Measurements from ENCODE around the gene GRIK3.

GRIK3 gene

GRCh38 chr1:37010011-37010410 lies 24.3 kb downstream of the GRIK3 start:
- DNase-seq, result no peak

GRCh38 chr1:37009521-37009920 lies 24.8 kb downstream of the GRIK3 start:
- no peak for DNase-seq

GRCh38 chr1:37006132-37006868 lies 28.0 kb downstream of the GRIK3 start:
- DNase-seq, result no peak

- DNase-seq, result no peak
Observed at GRCh38 chr1:37002898-37003297, 31.4 kb downstream of the GRIK3 start.

DNA sequence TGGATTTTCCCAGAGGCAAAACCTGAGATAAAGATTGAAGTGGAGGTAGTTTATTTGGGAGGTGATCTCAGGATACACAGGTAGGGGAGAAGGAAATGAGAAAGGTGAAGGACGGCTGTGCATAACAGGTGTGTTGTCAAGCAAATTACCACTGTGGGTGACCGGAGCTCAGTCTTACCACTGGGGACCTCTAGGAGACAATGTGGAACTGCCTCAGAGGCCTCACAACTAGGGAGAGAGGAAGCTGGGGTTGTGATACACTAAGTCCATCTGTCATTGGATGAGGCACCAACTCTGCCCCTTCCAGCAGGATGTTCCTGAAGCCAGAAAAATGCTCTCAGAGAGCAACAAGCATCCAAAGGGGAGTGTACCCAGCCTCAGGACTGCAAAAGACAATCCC lies 32.6 kb downstream of the GRIK3 start:
- no peak for DNase-seq

DNA sequence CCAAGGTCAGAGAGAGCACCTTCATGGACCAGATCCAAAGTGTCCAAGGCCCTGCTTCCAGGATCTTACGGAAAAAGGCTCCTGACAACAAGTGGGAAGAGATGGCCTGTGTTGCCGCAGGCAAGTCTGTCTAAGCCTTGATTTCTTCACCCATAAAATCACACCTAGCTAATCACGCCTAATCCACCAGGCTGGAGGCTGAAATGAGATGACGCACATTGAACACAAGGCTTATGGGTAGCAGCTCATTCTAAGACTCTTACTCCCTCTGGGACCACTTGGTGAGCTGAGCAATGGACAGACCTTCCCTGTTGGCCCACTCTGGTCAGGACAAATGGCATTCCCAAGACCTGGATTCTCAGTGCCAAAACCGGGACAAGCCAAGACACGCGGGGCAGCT lies 38.2 kb downstream of the GRIK3 start:
- DNase-seq, result no peak

DNA sequence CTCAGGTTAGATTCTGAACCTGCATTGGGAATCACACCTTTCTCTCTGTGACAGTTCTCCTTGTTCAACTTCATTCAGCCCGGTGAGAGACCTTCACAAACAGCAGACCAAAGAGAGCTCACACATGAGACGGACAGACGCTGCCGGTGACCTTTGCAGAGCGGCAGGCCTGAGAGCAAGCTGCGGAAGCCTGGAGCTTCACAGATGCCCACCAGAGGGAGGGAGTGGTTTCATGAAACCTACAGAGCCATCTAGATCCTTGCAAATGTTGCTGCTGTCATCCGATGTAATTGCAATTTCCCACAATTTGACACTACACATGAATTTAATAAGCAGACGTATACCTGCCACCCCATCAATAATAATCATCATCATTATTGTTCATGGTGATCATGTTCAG lies 39.4 kb downstream of the GRIK3 start:
- no peak for DNase-seq

DNA sequence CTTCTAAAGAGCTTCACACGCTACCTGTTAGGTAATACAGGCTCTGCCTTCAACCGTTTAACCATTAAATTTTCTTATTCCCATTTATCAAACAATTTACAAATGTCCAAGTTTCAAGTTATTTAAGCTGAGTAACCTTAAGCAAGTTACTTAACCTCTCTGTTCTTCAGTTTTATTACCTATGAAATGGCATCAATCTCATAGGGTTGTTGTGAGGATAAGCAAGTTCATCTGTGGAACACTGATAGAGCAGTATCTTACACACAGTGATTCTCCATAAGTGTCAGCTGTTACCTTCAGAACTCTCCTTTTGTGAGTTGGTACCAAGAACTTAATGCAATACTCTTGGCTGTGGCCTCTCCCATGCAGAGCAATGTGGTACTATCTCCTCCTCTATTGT lies 40.0 kb downstream of the GRIK3 start:
- no peak for DNase-seq

DNA sequence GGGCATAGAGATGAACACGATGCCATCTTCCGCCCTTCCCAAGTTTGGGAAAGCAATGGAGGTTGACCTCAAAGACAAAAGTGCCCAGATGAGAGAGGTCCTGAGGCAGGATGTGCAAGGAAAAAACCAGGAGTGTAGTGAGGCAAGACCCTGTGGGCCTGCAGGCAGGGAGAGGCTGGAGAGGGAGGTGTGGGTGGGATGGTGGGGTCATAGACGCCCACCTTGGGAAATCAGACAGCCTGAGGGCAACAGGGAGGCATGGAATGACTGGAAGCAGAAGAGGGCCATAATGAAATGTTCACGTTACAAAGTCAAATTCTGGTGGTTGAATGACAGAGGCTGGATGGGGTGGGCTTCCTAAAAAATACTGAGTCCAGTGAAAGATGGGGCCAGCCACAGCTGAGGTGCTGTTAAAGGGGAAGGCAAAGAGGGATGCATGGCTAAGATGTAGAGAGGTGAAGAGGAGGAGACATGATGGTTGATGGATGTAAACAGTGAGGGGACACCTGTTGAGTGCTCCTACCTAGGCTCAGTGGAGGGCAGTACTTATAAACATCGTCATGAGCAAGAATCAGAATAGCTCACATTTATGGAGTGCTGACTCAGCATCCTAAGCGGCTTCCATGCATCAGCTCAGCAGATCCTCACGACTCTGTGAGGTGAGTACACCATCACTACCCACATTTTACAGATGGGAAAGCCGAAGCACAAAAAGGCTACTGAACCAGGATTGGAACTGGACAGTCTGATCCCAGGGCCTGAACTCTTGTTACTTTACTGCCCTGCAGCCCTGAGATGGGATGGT lies 42.0 kb downstream of the GRIK3 start:
- no peak for DNase-seq

DNA sequence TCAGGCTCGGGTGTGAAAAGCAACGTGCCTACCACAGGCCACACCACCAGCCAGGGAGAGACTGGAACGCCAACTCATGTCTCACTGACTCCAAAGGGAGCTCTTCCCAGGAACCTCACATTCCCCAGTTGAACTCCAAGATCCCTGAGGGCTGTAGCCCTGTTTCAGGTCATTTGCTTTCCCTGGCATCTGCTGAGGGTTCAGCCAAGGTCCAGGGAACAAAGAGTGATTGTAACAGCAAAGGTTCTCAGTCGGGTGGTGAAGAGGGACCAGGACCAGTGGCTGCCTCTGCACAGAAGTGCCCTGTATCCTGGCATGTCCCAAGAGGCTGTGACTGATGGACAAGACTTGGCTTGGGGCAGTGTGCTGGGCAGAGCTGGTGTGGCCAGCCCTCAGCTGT lies 42.8 kb downstream of the GRIK3 start:
- DNase-seq, result no peak

DNA sequence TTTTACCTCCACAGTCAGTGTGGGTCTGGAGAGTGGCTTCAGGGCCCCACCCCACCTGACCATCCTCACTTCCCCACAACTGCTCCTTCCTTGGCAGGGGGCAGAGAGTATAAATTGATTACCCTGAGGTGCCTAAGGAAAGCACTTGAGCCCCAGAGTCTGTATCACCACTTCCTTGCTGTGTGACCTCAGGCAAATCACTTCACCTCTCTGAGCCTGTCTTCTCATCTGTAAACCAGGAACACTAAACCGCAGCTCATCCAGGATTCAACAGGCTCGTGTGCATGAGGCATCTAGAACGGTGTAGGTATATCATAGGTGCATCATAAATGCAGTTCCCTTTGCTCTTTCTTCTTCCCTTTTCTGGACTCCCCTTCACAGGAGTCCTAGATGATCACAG lies 43.4 kb downstream of the GRIK3 start:
- DNase-seq, result no peak

DNA sequence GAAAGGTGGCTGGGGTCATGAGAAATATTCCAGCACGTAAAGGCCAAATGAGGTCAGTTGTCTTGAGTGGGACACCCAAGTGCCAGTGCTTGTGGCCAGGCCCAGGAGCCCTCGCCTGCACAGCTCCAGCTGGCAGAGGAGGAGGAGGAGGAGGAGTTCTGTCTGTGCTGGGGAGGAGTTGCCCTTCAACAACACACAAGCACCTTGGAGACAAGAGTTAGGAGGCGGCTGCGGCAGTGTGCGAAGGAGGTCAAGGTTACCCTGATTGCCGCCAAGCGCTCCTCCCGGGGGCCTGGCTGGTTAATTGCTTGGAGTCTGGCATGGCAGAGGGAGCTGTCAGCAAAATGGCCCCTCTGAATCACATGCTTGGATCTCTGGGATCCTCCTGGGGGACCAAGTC lies 45.1 kb downstream of the GRIK3 start:
- no peak for DNase-seq

DNA sequence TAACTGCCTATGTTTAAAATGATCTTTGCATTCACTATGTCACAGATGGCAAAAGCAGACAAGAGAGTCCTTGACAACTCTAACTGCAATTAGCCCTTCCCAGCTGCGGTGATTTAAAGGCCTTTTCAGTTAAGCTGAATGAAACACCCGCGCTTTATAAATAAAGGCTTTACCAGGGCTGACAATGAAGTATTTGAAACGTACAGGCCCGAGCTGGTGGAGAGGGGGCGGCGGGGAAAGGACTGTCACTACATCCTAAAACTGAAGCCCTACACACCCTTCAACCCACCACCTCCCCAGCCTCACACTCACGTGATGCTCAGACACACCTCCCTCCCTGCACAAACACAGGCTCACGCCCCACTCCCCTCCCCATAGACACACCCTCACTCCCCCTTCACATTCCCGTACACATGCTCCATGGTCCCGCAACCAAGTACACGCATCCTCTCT lies 45.5 kb downstream of the GRIK3 start:
- DNase-seq, result no peak

DNA sequence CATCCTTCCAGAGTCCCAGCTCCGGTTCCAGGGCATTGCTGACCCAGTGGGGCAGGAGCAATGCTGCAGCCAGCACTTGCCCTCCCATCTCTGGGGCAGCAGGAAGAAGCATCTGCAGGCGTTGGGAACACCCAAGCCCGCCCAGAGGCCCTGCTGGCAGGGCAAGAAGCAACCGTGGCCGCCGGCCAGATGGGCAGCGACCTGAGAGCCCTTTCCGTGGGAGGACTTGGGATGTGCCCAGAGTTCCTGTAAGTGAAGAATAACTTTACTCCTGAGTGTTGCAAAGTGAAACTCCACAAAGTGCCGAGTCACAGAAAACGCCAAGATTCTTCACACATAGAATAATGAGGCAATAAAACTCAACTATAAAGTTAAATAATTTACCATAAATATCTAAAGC lies 46.0 kb downstream of the GRIK3 start:
- no peak for DNase-seq

GRCh38 chr1:36987276-36987675 lies 47.0 kb downstream of the GRIK3 start:
- no peak for DNase-seq

GRCh38 chr1:36986241-36986985 lies 47.9 kb downstream of the GRIK3 start:
- DNase-seq, result no peak

GRCh38 chr1:36984675-36985074 lies 49.6 kb downstream of the GRIK3 start:
- DNase-seq, result no peak

DNA sequence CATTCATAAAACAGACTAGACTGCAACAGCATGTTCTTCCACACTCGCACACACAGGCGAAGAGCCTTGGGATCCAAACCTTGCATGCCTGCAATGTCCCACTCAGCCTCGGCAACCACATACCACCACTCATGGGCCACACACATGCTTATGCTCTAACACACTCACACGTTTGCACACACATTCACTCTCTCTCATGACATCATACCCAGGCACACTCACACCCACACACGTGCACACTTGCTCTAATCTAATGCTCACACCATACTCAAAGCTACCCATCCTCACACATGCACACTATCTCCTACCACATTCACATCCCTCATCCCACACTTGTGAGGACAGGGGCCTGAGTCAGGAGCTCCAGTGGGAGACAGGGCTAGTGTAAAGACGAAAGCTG lies 50.3 kb downstream of the GRIK3 start:
- no peak for DNase-seq

- no peak for DNase-seq
Observed at GRCh38 chr1:36982709-36983108, 51.6 kb downstream of the GRIK3 start.

DNA sequence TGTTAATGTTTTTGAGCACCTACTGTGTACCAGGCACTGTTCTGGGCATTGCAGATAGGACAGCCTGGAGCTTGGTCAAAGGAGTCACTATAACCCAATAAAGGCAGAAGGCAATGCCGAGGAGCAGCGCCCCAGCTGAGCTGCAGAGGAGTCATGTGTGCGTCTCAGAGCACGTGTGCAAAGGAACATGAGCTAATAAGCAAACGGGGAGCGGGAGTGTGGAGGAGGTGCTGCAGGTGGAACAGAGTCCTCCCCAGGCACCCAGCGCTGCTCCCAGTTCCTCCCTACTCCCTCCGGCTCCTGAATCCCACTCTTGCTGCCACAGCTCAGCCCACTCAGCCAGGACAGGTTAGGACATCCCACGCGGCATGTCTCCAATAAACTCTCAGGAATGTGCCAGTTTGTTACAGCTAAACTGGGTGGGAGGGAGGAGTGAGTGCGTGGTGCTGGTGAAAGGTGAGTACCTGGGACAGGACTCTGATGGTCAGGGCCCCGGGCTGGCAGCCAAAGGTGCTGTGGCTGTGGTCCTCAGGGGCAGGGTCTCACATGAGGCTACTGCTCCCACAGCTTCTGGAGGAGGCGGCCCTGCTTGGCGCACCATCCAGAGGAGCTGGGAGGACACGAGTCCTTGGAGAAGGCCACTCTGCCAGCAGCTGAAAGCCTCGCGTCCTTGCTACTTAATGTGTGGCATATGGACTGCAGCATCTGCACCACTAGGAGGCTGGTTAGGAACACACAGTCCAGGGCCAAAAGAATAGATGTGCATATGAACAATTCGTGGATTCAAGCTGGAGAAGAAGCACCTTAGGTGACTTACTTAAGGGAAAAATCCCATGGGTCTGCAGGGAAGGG lies 52.3 kb downstream of the GRIK3 start:
- no peak for DNase-seq

GRCh38 chr1:36981126-36981525 lies 53.2 kb downstream of the GRIK3 start:
- no peak for DNase-seq

GRCh38 chr1:36977731-36978406 lies 56.4 kb downstream of the GRIK3 start:
- no peak for DNase-seq

Measured in NCI-H1930 (cell line).